Mesothelial cell of epicardium (in vitro differentiated cells): ENCODE results near the gene PATE1. TPM values are rescaled to one million over a fixed set of nuclear protein-coding genes. Genes with fewer than 3 reads are reported as not detected.

Source experiments
- DNase-seq, 2 experiments: peaks; one replicate each; pipeline ENCODE4 v3.0.0; 2021; ENCODE audit warnings: low spot score in 2 of 2; ENCODE audit not compliant: unreplicated experiment in 2 of 2
- H3K27ac Mint-ChIP-seq: 2 replicates; pipeline ENCODE4 v1.8.0; 2021; ENCODE audit warnings: mixed read lengths
- H3K27me3 Mint-ChIP-seq: 2 replicates; pipeline ENCODE4 v1.8.0; 2021; ENCODE audit warnings: low read depth, mixed read lengths
- H3K36me3 Mint-ChIP-seq: 2 replicates; pipeline ENCODE4 v1.8.0; 2021; ENCODE audit warnings: mixed read lengths
- H3K4me1 Mint-ChIP-seq: 2 replicates; pipeline ENCODE4 v1.8.0; 2021; ENCODE audit warnings: mixed read lengths
- H3K4me3 Mint-ChIP-seq: 2 replicates; pipeline ENCODE4 v1.8.0; 2021; ENCODE audit warnings: mild to moderate bottlenecking, moderate library complexity, mixed read lengths
- H3K9me3 Mint-ChIP-seq: 2 replicates; pipeline ENCODE4 v1.8.0; 2021; ENCODE audit warnings: mixed read lengths
- total RNA-seq: library from RNA; stranded (reverse); gene quantifications from 3 replicates; pipeline ENCODE4 v1.2.1, GENCODE V29; 2021
- TF ChIP-seq, protein P1 (sequence below): fragments of 200-600 bp; sonication (generic); IDR thresholded peaks from one replicate; pipeline ENCODE4 v1.5.0; 2021; ENCODE audit warnings: antibody characterized with exemption; ENCODE audit not compliant: unreplicated experiment

The PATE1 gene
- total RNA-seq, 1 donor from 2014 or later: not detected

DNA sequence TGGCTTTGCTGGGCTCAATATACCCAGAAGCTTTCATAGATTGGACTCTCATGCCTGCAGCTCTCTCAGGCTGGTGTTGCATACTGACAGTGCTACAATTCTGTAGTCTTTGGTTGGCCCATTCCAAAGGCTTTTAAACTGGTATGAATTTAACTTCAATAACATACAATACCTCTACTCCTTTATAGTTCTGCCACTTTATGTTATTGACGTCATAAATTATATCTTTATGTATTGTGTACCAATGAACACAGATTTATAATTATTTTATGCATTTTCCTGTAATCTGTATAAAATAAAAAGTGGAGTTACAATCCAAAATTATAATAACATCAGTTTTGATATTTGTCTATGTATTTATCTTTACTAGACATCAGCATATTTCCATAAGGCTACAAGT, 16.4 kb downstream of the PATE1 start:
- TF ChIP-seq, protein P1, sequence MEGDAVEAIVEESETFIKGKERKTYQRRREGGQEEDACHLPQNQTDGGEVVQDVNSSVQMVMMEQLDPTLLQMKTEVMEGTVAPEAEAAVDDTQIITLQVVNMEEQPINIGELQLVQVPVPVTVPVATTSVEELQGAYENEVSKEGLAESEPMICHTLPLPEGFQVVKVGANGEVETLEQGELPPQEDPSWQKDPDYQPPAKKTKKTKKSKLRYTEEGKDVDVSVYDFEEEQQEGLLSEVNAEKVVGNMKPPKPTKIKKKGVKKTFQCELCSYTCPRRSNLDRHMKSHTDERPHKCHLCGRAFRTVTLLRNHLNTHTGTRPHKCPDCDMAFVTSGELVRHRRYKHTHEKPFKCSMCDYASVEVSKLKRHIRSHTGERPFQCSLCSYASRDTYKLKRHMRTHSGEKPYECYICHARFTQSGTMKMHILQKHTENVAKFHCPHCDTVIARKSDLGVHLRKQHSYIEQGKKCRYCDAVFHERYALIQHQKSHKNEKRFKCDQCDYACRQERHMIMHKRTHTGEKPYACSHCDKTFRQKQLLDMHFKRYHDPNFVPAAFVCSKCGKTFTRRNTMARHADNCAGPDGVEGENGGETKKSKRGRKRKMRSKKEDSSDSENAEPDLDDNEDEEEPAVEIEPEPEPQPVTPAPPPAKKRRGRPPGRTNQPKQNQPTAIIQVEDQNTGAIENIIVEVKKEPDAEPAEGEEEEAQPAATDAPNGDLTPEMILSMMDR: no peak
- Mint-ChIP-seq H3K4me3 (no peak overlapping the region), H3K4me1 (no peaks in the 10 kb centered on the region), H3K27ac (no peak overlapping the region), H3K9me3 (peaks cover 24% of the 10 kb centered on the region), H3K27me3 (peaks cover 40% of the 10 kb centered on the region), H3K36me3 (no peaks in the 10 kb centered on the region)
- no peak for DNase-seq

DNA sequence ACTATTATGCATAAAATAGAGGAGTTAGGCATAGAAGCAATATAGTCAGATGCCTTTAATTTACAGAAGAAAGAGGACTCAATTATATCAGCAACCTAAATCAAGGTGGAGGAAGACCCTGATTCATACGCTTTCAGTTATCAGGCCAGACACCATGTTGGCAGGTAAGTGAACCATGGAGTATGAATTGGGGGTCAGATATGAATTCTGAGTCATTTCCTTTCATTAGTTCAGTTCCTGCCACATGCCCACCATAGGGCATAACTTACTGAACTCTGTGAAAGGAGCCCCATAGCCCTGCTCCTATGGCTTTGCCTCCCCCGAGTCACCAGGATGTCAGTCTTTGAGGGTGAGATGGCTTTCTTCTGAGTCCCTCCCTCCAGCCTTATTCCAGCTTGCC, 17.4 kb downstream of the PATE1 start:
- H3K36me3 Mint-ChIP-seq: no peaks in the 10 kb centered on the region
- no peaks in the 10 kb centered on the region for H3K4me1 Mint-ChIP-seq
- H3K27ac Mint-ChIP-seq: no peak overlapping the region
- no peak for DNase-seq
- H3K4me3 Mint-ChIP-seq: no peak overlapping the region
- peaks cover 42% of the 10 kb centered on the region for H3K27me3 Mint-ChIP-seq
- peaks cover 16% of the 10 kb centered on the region for H3K9me3 Mint-ChIP-seq
- TF ChIP-seq, protein P1: no peak

DNA sequence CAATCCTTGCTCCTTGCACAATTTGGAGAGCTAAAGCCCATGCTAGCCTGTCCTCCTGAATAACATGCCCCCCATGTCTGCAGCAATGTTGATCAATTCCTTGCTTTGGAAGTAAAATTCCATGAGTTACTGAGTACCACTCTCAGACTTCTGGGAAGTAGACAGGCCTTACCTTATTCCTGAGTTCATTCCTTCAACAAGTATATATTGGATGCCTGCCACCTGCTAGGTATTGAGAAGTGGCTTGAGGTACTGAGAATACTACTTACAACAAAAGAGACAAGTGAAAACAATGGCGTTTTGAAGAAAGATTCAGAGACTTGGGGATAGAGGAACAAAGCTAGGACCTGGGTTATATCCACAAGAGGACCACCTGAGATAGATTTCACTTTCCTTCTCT, 20.2 kb downstream of the PATE1 start:
- no peaks in the 10 kb centered on the region for H3K4me1 Mint-ChIP-seq
- H3K36me3 Mint-ChIP-seq: no peaks in the 10 kb centered on the region
- no peak for DNase-seq
- H3K27me3 Mint-ChIP-seq: peaks cover 42% of the 10 kb centered on the region
- H3K9me3 Mint-ChIP-seq: no peaks in the 10 kb centered on the region
- no peak overlapping the region for H3K4me3 Mint-ChIP-seq
- no peak overlapping the region for H3K27ac Mint-ChIP-seq
- TF ChIP-seq, protein P1: no peak

DNA sequence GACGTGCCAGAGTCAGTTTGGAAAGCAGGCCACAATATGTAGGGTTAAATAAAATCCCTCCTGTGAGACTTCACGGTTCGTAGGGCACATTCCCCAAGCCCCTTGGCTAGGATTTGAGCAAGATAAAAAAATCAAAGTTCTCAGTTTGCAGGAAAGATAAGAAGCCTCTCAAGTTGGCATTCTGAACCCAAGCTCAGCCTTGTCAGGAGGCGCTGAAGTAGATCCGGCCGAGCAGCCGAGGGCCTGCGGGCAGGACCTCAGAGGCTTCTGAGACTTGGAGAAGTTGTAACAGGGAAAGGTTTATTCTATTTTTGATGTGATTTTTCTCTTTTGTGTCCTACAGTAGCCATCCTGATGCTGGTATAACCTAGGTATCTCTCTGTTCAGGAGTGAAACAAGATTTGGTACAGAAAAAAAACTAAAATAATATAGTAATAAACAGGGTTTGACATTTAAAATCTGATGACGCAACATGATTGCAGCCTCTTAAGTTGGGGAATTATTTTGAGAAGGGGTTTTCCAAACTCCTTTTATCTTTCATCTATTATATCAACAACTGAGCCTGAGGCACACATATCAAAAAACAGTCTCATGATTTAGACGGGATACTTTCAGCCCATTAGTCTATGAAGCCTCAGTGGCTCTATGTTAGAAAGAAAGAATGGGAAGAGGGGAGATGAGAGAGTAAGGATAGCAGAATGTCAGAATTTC, 22.4 kb downstream of the PATE1 start:
- Mint-ChIP-seq H3K9me3 (no peaks in the 10 kb centered on the region), H3K27me3 (peaks cover 55% of the 10 kb centered on the region), H3K36me3 (no peaks in the 10 kb centered on the region), H3K4me1 (no peaks in the 10 kb centered on the region), H3K4me3 (no peak overlapping the region), H3K27ac (no peak overlapping the region)
- DNase-seq: no peak
- TF ChIP-seq, protein P1: no peak

DNA sequence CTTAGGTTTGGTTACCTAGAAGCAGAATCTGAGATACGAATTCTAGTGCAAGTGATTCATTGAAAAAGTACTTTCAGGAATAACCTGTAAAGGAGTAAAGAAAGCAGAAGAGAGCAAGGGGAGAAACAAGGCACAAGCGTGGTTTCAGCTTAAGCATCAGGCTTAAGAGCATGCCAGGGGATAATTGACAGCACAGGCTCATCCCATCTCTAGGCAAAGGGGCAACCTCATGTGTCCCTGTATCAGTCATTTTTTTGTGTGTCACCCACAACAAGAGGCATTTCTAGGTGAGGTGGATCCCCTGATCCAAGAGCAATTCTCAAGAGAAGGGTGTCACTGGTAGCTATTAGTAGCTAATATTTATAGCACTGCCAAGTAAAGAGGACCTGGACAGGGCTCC, 24.5 kb downstream of the PATE1 start:
- H3K27me3 Mint-ChIP-seq: peaks cover 49% of the 10 kb centered on the region
- H3K9me3 Mint-ChIP-seq: no peaks in the 10 kb centered on the region
- no peaks in the 10 kb centered on the region for H3K4me1 Mint-ChIP-seq
- no peaks in the 10 kb centered on the region for H3K36me3 Mint-ChIP-seq
- no peak for DNase-seq
- no peak overlapping the region for H3K27ac Mint-ChIP-seq
- no peak overlapping the region for H3K4me3 Mint-ChIP-seq
- TF ChIP-seq, protein P1: no peak
